HG03571 (cell line): ENCODE measurements around the gene ZNF286A.
"Not testable (repeated sequence)": the region's sequence is repeated elsewhere in the genome, so short reads cannot be mapped to it uniquely, and the experiment has no call there.

Source experiments
- ATAC-seq: cut with Tn5 transposase; IDR thresholded peaks from one replicate; pipeline ENCODE4 v1.9.1; 2021; ENCODE audit not compliant: unreplicated experiment

The ZNF286A gene

DNA sequence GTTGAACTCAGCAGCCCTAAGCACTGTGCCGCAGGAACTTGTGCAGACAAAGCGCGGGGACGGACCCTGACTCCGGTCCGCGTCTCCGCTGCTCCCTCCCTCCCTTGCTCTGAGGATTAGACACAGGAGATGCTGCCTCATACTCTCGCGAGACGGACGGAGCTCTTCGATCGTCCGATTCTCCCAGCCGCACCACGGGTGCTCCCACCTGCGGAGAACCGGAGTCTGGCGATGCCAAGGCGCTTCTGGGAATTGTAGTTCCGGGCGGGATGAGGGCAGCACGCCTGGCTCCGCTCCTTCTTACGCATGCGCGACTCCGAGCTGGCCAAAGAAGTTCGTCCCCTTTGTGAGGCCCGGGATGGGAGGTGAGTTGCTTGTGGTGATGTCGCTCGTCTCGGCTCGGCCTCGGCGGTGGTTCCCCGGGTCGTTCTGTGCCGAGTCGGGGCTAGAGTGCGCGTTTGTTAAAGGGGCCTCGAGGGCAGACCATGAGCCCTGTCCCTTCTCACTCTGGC lies at the start of gene ZNF286A:
Gene ZNF286A (plus strand): TSS at position 340 of the 512 bp plus-strand sequence. CDS start 578 bp downstream, outside the sequence.
- ATAC-seq, result peak; percentile 99

DNA sequence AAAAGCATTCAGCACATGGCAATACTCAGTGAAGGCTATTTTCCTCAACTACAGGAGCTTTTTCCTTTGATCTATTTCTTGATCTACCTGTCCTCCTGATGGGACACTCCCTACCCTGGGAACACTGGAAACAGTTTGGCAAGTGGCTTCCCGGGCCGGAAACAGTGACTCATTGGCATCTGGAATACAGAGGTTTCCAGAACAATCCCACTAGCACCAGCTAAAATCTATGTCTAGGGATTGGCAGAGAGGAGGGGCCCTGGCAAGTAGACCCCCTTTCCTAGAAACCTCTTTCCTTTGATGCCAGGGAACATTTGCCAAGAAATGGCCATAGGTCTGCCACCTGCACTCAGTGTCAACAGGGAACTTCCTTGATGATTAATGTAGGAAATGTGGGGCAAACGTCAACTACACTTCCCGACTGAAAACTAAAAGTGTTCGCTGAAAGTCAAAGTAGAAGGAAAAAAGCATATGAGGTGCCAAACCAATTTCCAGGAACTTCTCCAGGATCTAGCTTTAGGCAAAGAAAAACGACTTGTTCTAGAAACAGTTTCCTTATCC lies 49.6 kb upstream of the ZNF286A start:
- ATAC-seq, result no peak

DNA sequence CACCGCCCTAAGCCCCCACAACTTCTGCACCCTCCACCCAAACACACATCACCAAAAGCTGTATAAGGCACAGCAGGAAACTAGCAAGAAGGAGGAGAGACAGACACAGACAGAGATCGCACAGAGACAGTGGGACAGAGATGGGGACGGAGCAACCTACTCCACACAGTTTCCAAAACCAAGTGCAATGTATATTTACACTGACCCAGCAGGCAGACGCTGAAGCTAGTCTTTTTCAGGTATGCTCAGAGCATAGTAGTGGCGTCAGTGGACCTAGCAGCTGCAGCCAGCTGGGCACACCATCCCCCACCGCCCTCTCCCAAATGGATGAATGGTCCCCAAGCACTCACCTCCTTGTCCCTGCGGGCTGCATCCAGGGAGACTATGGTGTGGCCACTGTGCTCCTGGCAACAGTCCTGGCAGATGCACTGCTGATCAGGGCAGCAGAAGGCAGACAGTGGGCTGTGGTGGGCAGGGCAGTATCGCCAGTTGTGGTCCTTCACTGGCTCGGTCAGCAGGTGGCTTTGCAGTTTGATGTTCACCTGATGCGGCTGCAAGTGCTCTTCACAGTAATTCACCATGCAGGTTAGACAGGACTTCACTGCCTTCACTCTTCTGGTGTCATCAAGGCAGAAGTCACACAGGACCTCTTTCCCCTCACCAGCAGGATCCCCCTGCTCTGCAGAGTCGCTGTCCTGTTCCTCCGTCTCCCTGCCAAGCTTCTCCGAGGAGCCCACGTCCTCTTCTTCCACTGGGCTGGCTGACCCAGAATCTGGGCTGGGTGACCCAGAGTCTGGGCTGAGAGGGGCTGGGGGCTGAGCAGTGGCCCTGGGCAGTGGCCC lies 48.6 kb upstream of the ZNF286A start:
- peak; percentile 12 for ATAC-seq

DNA sequence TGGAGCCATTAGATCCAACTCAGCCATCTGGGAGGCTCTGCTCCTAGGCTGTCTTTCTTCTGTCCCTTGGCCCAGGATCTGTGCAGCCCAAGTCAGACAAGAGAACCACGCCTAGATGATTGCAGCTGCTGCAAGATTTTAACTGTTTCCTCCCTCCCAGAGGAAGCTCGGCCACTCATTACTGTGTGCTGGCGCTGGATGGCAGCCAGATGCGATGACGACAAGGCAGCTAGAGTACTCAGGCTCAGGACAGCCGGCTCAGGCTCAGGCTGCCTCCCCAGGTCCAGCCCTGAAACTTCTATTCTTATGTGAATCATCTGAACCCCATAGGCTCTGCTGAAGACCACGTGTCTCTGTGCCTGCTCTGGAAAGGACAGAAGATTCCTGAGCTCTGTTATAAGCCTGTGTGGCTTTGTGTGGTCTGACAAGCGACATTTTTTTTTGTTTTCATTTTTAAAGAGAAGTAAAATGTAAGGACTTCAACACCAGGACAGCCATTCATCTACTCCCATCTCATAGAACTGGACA lies 47.9 kb upstream of the ZNF286A start:
- ATAC-seq, result peak; percentile 79

DNA sequence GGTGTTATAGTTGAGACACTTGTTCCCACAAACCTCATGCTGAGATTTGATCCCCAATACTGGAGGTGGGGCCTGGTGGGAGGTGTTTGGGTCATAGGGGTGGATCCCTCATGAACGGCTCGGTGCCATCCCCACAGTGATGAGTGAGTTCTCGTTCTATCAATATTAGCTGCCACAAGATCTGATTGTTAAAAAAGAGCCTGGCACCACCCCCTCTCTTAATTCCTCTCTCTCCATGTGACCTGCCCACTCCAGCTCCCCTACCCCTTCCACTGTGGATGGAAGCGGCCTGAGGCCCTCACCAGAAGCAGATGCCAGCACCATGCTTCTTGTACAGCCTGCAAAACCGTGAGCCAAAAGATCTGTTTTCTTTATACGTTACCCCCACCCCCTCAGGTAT lies 46.6 kb upstream of the ZNF286A start:
- no peak for ATAC-seq

DNA sequence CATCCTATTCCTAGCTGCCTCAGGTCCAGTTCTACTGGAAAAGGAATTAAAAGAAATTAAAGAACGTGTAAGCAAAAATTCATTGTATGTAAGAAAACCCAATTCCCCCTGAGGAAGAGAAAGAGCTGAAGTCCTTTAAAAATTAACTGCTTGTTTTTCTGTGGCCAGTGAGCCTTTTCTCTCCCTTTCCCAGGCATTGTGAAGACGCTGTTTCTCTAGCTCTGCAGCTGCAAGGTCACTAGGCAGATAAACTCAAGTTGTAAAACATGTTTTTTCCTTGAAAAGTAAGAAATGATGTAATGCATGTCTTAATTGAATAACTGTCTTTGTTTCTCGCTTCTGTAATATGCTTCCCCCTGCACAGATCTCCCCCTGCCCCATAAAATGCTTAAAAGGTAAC lies 45.2 kb upstream of the ZNF286A start:
- ATAC-seq, result not testable (repeated sequence)

DNA sequence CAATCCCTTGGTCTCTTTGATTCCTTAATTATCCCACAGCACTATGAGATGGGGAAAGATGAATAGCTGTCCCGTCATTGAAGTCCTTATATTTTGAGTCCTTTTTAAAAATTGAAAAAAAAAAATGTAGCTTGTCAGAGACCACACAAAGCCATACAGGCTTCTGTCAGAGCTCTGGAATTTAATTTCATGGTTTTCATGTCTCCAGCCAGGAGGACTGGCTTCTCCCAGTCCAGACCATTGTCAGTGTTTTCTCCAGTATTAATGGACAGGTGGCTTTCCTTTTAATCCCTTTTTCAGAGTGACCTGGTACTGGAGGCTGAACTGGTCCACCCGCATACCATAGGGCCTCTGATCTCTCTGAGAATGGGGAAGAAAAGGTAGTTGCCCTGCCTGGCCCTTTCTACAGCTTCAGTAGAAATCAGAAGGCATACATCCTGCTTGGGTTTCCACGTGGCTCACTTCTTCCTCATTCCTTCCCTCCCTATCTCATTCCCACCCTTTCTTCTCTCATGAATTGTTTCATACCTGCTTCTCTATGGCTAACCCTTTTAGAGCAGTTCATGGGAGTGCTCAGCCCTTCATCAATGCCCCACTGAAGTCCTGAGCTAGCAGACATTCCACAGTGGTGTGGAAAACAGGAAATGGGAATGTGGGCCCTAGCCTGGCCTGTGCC lies 44.5 kb upstream of the ZNF286A start:
- ATAC-seq, result no peak

DNA sequence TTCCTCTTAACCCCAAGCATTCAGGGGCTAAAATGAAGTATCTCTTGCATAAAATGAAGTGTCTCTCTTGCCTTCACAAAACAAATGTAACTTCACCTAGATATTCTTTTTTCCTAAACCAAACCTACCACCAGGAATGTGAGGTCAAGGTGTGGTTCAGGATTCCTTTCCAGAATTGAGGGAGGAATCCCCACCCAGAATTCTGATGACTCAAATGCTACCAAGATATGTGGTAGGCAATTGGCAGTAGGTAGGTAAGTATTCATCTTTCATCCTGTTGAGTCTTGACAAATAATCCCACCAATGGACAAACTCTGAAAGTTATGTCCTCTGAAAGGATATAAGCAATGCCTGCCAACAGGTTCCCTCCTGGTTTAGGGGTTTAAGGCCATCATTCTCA lies 41.7 kb upstream of the ZNF286A start:
- no peak for ATAC-seq

DNA sequence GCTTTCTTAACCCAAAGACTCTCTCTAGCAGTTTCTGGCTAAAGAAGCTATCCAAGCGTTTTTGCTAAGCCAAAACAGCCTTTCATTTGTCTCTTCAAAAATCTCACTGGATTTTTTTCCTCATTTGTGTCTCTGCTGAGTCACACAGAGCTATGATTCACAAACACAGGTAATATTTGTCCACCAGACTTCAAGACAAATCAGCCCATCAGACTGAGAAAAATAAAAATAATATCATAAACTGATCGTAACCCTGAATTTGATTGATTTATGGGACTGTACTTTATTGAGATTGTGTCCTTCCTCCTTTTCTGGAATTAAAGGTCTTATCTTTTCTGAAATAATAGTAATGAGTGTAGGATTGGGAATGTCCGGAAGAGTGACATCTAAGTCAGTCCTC lies 41.3 kb upstream of the ZNF286A start:
- ATAC-seq, result no peak

DNA sequence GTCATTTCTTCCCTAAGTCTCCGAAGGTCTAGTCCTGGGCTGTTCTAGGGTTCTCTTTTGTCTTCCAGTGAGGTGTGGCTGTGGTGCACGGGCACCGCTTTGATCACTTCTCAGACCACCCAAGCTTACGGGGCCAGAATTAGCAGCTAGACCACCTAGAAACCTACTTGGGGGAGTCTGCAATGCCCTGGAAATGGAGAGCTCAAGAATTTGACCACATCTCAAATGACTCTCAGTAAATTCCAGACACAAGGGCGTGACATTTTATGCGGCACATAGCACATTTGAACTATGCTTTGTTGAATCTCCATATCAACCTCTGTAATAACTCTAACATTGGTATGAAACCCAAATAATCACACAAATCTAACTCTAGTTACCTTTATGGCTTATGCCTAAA lies 40.3 kb upstream of the ZNF286A start:
- ATAC-seq, result no peak

DNA sequence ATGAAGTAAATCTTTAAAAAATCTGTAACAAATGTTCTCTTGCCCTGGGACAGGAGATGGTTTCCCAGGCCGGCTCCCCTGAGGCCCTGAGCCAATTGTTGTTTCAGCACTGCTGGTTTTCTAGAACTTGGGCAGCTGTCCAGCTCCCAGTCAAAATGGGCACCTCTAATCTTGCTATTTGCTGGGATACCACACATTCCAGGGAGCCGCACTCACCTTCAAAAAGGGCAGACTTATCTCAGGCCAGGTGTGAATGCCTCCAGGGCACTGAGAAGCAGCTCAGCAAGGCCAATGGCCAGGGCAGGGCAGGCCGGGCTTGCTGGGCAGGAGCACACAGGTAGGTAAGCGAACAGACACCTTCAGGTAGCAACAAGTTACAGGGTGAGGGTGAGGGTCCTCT lies 39.9 kb upstream of the ZNF286A start:
- ATAC-seq, result no peak

DNA sequence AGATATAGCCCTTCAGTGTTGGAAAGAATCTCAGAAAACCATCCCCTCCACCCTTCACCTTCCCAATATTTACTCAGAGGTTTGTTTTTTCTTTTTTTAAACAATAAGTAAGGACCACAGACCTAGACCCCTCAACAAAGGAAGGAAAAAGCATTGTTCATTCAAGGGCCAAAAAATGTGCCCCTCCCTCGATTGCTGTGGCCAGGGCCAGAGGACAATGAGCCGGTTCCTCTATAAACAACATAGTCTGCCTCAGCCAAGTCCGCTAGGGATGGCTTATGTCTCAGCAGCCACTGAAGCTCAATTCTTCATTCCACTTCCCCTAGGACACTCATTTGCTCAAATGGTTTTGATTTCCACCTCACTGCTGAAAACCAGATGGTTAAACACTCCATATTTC lies 39.5 kb upstream of the ZNF286A start:
- no peak for ATAC-seq

DNA sequence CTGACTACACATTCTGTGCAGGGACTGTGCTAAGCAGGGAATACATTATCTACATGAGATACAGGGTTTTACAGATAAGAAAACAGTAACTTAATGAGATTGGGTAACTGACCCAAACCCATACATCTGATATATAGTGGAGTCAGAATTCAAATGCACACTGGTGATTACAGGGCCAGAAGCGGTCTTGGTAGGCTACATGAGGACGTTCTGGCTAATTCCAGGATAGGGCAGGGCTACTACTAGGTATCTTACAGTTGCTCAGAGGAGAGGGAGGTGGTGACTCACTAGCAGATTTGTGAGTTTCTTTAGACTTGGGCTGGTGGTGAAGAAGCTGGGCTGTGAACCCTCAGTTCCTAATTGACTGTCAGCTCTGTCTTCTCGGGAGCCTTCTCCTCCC lies 36.9 kb upstream of the ZNF286A start:
- ATAC-seq, result no peak

DNA sequence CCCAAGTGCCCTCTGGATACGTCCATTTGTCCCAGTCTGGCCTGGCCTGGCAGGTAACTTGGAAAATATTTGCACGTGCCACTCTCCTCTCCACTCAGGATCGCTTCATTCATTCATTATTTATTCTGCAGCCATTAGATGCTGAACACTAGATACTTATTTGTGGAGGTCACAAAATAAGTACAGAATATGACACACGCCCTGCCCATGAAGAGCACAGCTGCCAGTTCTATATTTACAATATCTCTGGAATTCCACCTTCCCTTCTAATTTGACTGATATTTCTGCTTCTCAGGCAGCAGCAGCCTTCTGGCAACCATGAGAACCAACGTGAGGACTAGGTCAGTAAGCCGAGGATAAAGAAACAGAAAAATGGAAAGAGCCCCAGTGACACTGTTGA lies 36.4 kb upstream of the ZNF286A start:
- ATAC-seq, result no peak

DNA sequence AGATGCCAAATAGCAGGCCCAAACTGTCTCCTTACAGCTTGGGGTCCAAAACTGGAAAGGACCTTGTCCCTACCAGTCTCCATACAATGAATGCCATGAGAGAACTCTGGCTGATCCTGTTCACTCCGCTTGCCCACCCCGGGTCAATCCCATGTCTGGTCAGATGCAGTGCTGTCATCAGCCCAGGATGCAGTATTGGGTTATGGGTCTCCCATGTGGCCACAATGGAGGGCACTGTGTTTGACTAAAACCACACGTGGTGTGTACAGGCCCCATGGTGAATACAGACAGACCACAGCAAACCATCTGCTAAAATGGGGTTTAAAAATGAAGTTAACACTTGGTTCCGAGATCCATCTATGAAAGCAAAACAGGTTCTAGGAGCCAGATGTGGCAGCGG lies 35.9 kb upstream of the ZNF286A start:
- no peak for ATAC-seq

DNA sequence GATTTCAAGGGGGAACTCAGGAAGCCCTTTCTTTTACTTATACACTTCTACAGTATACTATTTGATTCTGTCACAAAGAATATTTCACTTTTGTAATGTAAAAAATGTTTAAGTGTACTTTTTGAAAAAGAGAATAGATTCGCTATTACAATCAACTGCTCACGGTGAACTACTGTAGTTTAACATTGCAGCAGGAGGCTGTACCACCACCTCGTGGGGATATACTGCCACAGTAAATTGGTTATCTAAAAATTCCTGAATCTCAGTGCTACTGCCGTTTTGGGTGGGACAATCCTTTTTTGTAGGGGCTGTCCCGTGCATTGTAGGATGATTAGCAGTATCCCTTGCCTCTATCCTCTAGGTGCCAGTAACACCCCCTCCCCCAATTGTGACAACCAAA lies 30.0 kb upstream of the ZNF286A start:
- not testable (repeated sequence) for ATAC-seq

DNA sequence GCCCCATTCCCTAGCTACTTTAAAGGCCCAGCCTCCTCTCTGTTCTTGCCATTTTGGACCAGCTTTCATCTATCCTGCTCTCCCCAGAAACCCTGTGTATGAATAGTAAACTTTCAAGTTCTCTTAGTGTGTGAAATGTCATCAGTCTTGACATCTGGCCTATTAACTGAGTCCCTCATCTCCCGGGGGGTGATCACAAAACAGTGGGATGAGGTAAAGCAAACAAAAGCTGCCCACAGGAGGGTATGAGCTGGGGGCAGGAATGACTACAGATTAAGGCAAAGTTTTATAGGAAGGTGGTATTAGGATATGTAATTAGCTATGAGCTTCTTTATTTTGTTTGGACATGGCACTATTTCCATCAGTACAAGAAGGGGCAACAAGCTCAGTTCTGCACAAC lies 24.9 kb upstream of the ZNF286A start:
- ATAC-seq, result not testable (repeated sequence)

DNA sequence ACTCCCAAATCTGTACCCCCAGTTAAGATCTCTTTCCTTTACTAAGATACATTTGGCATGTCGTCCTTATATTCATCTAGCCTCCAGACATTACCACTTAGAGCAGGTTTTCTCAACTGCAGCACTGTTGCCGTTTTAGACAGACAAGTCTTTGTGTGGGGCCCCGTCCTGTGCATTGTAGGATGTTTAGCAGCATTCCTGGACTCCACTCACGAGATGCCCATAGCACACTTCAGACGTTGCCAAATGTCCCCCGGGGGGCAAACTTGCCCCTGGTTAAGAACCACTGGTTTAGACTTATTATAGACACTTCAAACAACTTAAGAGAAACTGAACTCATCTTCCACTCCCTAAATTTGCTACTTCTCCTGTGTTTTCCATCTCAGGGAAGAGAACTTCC lies 23.6 kb upstream of the ZNF286A start:
- not testable (repeated sequence) for ATAC-seq

DNA sequence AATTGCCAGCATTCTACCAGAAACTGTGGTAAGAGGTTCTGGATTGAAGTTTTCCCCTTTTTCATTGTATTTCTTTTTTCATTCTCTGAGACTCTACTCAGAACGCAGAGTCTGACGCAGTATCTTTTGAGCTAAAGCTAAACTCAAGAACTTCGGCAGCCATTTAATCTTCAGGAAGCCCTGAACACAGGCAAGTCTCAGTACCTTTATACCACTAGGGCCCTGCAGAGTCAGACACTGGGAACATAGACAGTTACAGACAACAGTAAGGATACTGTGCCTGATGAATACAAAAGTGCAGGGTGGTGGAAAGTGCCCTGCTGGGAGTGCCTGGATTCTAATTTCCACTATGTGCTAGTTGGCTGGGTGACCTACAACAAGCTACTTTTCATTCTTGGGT lies 16.4 kb upstream of the ZNF286A start:
- ATAC-seq, result not testable (repeated sequence)

DNA sequence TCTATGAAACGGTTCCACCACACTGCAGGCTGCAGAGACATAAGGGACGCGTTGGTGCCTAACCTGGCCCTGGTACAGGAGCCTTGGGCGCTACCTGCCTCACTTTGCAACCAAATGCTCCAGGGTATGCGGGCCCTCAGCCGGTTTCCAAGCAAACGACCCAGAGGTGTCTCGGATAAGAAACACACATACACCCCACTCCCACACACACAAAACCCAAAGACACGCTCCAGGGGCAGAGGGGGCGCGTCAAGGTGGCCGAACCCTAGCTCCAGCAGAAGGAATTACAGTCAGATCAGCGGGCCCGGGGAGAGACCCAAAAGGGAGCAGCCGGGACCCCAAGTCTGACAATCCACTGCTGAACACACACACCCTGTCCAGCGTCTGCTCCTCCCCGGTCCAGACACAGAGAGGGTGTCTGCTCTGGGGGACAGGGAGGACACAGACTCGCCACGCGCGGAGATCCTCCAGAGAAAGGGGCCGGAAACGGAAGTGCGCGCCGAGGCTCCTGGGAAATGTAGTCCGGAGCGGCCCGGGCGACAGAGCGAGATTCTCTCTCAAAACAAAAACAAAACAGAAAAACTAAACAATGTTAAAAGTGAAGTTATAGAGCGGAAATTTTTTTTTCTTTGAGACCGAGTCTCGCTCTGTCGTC lies 15.6 kb upstream of the ZNF286A start, which contains the start of gene TRIM16:
Gene TRIM16 (minus strand): TSS at position 488 of the 655 bp plus-strand sequence. CDS start 32,702 bp downstream, outside the sequence.
- ATAC-seq, result peak; percentile 80

DNA sequence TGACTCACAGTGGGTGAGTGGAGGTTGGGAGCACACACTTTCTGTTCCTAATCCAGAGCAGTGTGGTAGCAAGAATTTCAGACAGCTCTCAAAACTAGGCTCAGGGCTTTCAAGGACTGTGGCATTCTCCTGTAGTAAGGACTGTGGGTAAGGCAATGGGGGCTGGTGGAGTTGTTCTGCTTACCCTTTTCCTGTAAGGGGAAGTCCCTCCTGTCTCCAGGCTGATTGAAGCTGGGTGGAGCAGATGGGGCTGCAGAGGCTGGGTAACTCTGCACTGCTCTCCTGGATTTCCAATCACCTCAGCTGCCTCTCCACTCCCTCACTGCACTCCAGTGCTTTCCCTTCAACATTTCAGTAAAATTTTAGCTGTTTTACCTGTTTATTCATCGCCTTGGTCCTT lies 12.1 kb upstream of the ZNF286A start:
- not testable (repeated sequence) for ATAC-seq
